A549 (cell line): ENCODE data around the gene CYB561D1. TPM values are rescaled to one million over a fixed set of nuclear protein-coding genes. Genes with fewer than 3 reads are reported as not detected.

Source experiments
- ATAC-seq, 2 experiments: fragments of 200-7000 bp in 1 of 2; fragments of >200 bp in 1 of 2; cut with Nextera tagmentation in 1 of 2; cut with Tn5 transposase in 1 of 2; 3 replicates each; pipeline versions ENCODE4 v1.8.0 to v1.9.1; 2018 to 2020; ENCODE audit warnings: mild to moderate bottlenecking in 1 of 2, moderate library complexity in 1 of 2
- CTCF ChIA-PET: fragments of 300-600 bp; sonication (Branson Sonifier 250); formaldehyde crosslinking; extraction: SDS; loops from one replicate; lab custom pipeline; 2021; ENCODE audit warnings: antibody characterized with exemption, inconsistent platforms; lab: Yijun Ruan, JAX
- POLR2A ChIA-PET: fragments of 350-600 bp; formaldehyde crosslinking; extraction: SDS; loops from one replicate; lab custom pipeline; 2021; ENCODE audit warnings: antibody characterized with exemption, inconsistent platforms; lab: Yijun Ruan, JAX
- DNase-seq, 2 experiments: peaks; one replicate each; pipeline versions ENCODE4 v3.0.0 to v3.0.0-alpha.2; 2011 to 2016; ENCODE audit warnings: low read depth in 1 of 2, low spot score in 1 of 2
- FAIRE-seq: peaks from 2 replicates; lab custom pipeline; 2011; peaks lifted over from hg19 to GRCh38; lab: Jason Lieb, UNC
- H3K27ac ChIP-seq, 2 experiments: fragments of >200 bp; sonication (Bioruptor Twin); formaldehyde crosslinking; 3 replicates each; pipeline ENCODE4 v1.5.1; 2016 to 2017
- H3K4me1 ChIP-seq: fragments of >200 bp; sonication (Bioruptor Twin); formaldehyde crosslinking; 3 replicates; pipeline ENCODE4 v1.6.1; 2016
- H3K4me2 ChIP-seq: fragments of >200 bp; sonication (Bioruptor Twin); formaldehyde crosslinking; 3 replicates; pipeline ENCODE4 v1.6.1; 2016
- H3K4me3 ChIP-seq: fragments of >200 bp; sonication (Bioruptor Twin); formaldehyde crosslinking; 3 replicates; pipeline ENCODE4 v1.5.1; 2016
- H3K9me3 ChIP-seq: fragments of >200 bp; sonication (Bioruptor Twin); formaldehyde crosslinking; 3 replicates; pipeline ENCODE4 v1.6.1; 2016
- BHLHE40 ChIP-seq: IDR thresholded peaks from 2 replicates; pipeline ENCODE4 v1.6.1; 2012; ENCODE audit warnings: low read depth, low read length, inconsistent platforms
- CBX2 ChIP-seq: fragments of 200-600 bp; sonication (generic); IDR thresholded peaks from 2 replicates; pipeline ENCODE4 v1.6.1; 2016; ENCODE audit warnings: low read depth, mild to moderate bottlenecking, borderline replicate concordance
- CHD4 ChIP-seq: fragments of 200-600 bp; sonication (generic); IDR thresholded peaks from 2 replicates; pipeline ENCODE4 v1.6.1; 2016; ENCODE audit warnings: antibody characterized with exemption, mild to moderate bottlenecking, borderline replicate concordance
- EHF ChIP-seq: fragments of 250-450 bp; sonication (Bioruptor Pico); IDR thresholded peaks from 2 replicates; pipeline ENCODE4 v1.5.0; 2020; ENCODE audit warnings: mild to moderate bottlenecking
- EP300 ChIP-seq, 2 experiments: fragments of >200 bp; sonication (Bioruptor Twin); formaldehyde crosslinking; IDR thresholded peaks; 2 replicates in 1 of 2; 3 replicates in 1 of 2; pipeline ENCODE4 v1.6.1; 2016 to 2017
- ESRRA ChIP-seq: fragments of 150-350 bp; IDR thresholded peaks from 2 replicates; pipeline ENCODE4 v1.6.1; 2014; ENCODE audit warnings: mild to moderate bottlenecking, low read length, borderline replicate concordance
- FOSB ChIP-seq: fragments of 250-450 bp; sonication (Bioruptor Pico); IDR thresholded peaks from 2 replicates; pipeline ENCODE4 v1.5.0; 2020; ENCODE audit warnings: mild to moderate bottlenecking, moderate library complexity
- FOSL2 ChIP-seq, 2 experiments: fragments of 450-650 bp in 1 of 2; fragments of >200 bp in 1 of 2; sonication (Bioruptor Twin) in 1 of 2; formaldehyde crosslinking; IDR thresholded peaks; 2 replicates each; pipeline versions ENCODE4 v1.5.0 to v1.6.1; 2016 to 2020; ENCODE audit warnings: mild to moderate bottlenecking in 1 of 2, moderate library complexity in 1 of 2
- GATA3 ChIP-seq: IDR thresholded peaks from 2 replicates; pipeline ENCODE4 v1.6.1; 2012; ENCODE audit warnings: borderline replicate concordance
- HOXA7 ChIP-seq: fragments of 250-450 bp; sonication (Bioruptor Pico); IDR thresholded peaks from 2 replicates; pipeline ENCODE4 v1.5.0; 2020; ENCODE audit warnings: mild to moderate bottlenecking, moderate library complexity
- HOXB13 ChIP-seq: fragments of 250-450 bp; sonication (Bioruptor Pico); IDR thresholded peaks from 2 replicates; pipeline ENCODE4 v1.5.0; 2020; ENCODE audit warnings: low read depth, mild to moderate bottlenecking, moderate library complexity
- JUNB ChIP-seq: fragments of >200 bp; sonication (Bioruptor Twin); formaldehyde crosslinking; IDR thresholded peaks from 2 replicates; pipeline ENCODE4 v1.6.1; 2016
- KDM1A ChIP-seq: fragments of 200-600 bp; sonication (generic); IDR thresholded peaks from 2 replicates; pipeline ENCODE4 v1.6.1; 2016; ENCODE audit warnings: low read depth, mild to moderate bottlenecking
- MAFK ChIP-seq: fragments of 450-650 bp; IDR thresholded peaks from 2 replicates; pipeline ENCODE4 v1.6.1; 2014; ENCODE audit not compliant: partially characterized antibody
- MAZ ChIP-seq: fragments of 150-350 bp; IDR thresholded peaks from 2 replicates; pipeline ENCODE4 v1.6.1; 2014; ENCODE audit warnings: antibody characterized with exemption, low read depth, low read length, borderline replicate concordance
- PHF8 ChIP-seq: fragments of 200-600 bp; sonication (generic); IDR thresholded peaks from 2 replicates; pipeline ENCODE4 v1.6.1; 2016; ENCODE audit warnings: low read depth, mild to moderate bottlenecking, antibody characterized with exemption, moderate library complexity, borderline replicate concordance
- POLR2AphosphoS2 ChIP-seq: conservative IDR thresholded peaks from 2 replicates; pipeline ENCODE4 v1.6.1; 2012; ENCODE audit warnings: low read length, improper control_type of control experiment, inconsistent platforms
- RCOR1 ChIP-seq: fragments of 150-350 bp; IDR thresholded peaks from 2 replicates; pipeline ENCODE4 v1.6.1; 2014; ENCODE audit warnings: antibody characterized with exemption, low read length, low read depth
- RFX5 ChIP-seq: fragments of 450-650 bp; IDR thresholded peaks from 2 replicates; pipeline ENCODE4 v1.7.1; 2014; ENCODE audit warnings: antibody characterized with exemption, mild to moderate bottlenecking, moderate library complexity
- RNF2 ChIP-seq: fragments of 200-600 bp; sonication (generic); IDR thresholded peaks from 2 replicates; pipeline ENCODE4 v1.6.1; 2016; ENCODE audit warnings: low read depth, mild to moderate bottlenecking, antibody characterized with exemption, moderate library complexity, borderline replicate concordance
- TP53 ChIP-seq: fragments of 250-450 bp; sonication (Bioruptor Pico); IDR thresholded peaks from 2 replicates; pipeline ENCODE4 v1.5.0; 2021; ENCODE audit warnings: mild to moderate bottlenecking, moderate library complexity
- ZC3H11A ChIP-seq: fragments of 450-650 bp; IDR thresholded peaks from 2 replicates; pipeline ENCODE4 v1.6.1; 2014; ENCODE audit warnings: antibody characterized with exemption, mild to moderate bottlenecking
- ZFP36 ChIP-seq: fragments of 450-650 bp; IDR thresholded peaks from 2 replicates; pipeline ENCODE4 v1.6.1; 2014; ENCODE audit warnings: borderline replicate concordance; ENCODE audit not compliant: partially characterized antibody
- ZNF302 ChIP-seq: fragments of 250-450 bp; sonication (Bioruptor Pico); IDR thresholded peaks from 2 replicates; pipeline ENCODE4 v1.9.0; 2021; ENCODE audit warnings: inconsistent platforms, mild to moderate bottlenecking, moderate library complexity
- ZSCAN20 ChIP-seq: fragments of 250-450 bp; sonication (Bioruptor Pico); IDR thresholded peaks from 2 replicates; pipeline ENCODE4 v1.8.0; 2022; ENCODE audit warnings: mild to moderate bottlenecking, moderate library complexity
- WGBS: methylation state at CpG from one replicate; pipeline ENCODE4 v1.1.6; 2017; ENCODE audit errors: missing lambda C conversion rate; 5-methylcytosine and 5-hydroxymethylcytosine counted together
- polyA plus RNA-seq, 4 experiments: library from polyadenylated mRNA; depleted of rRNA in 3 of 4; stranded (reverse); fragments of >200 nt; fragmentation: RNase III in 1 of 4; extraction: RNeasy Plus Mini Kit Qiagen cat#74134 plus additional on column Dnase treatment in 1 of 4; gene quantifications; 2 replicates in 3 of 4; 3 replicates in 1 of 4; pipeline ENCODE4 v1.2.3, GENCODE V29; 2011 to 2017
- TF ChIP-seq, protein P1 (sequence below): fragments of 250-450 bp; sonication (Bioruptor Pico); IDR thresholded peaks from 2 replicates; pipeline ENCODE4 v1.5.0; 2020; ENCODE audit warnings: low read depth, mild to moderate bottlenecking, moderate library complexity
- TF ChIP-seq, protein P2 (sequence below): IDR thresholded peaks from 2 replicates; pipeline ENCODE4 v1.6.1; 2012
- TF ChIP-seq, protein P3 (sequence below): IDR thresholded peaks from 2 replicates; pipeline ENCODE4 v1.6.1; 2012; ENCODE audit warnings: low read depth, borderline replicate concordance

CYB561D1 gene
- polyA plus RNA-seq, 2 of the 4 experiments (the other 2 are of a cell fraction) = 4.0 to 5.2 TPM

DNA sequence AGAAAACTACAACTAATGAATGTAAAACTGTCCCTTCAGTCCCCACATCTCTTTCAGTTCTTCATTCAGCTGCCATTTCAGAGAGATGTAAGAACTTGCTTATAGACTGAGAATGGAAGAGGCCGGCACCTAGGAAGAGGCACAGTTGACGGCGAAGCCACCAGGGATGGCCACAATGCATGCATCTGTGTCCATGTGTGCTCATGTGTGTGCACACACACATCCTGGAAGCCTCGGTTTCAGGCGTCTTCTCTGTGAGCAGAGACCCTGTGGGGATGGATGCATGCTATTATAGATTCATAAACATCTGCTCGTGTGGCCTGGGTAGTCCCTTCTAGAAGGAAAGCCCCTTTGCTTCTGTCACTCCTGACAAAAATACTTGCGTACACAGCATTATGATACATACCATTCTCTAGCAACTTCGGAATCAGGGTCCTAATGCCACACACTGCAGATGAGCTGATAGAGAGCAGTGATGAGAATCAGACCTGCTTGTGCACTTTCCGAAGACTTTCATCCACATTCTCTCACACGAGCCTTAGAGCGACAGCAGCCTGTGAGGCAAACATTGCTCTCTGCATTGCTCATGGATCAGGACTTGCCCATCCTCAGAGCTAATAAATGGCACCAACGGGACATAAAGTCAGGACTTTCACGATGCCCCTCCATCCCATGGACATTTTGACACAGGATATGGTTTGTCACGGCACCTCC lies 33.4 kb downstream of the CYB561D1 start:
- WGBS = 45% methylated on average over 12 of the region's 14 CpGs
- ChIA-PET POLR2A (no interaction called here), CTCF (interaction anchor here (7.8 to 21.4 kb wide), 3 partner anchors 15 to 35 kb away, joined by 143 to 749 read pairs (median 232); partner anchors contain the start of genes AMIGO1, ATXN7L2, CYB561D1 and GPR61)
- no peak overlapping the region for H3K27ac ChIP-seq
- DNase-seq = no peak
- H3K4me1 ChIP-seq = no peaks in the 10 kb centered on the region
- no peak for FAIRE-seq
- no peak overlapping the region for H3K4me3 ChIP-seq
- TF ChIP-seq KDM1A (no peak), MAFK (no peak), RCOR1 (no peak), CBX2 (no peak), GATA3 (no peak), ZNF302 (no peak), TP53 (CRISPR knock-in tag) (no peak), ZFP36 (no peak), RNF2 (no peak), HOXB13 (no peak)
- ATAC-seq = no peak
- no peak overlapping the region for H3K4me2 ChIP-seq
- H3K9me3 ChIP-seq = peaks cover 2% of the 10 kb centered on the region; the same call in 1 of the 3 replicates

DNA sequence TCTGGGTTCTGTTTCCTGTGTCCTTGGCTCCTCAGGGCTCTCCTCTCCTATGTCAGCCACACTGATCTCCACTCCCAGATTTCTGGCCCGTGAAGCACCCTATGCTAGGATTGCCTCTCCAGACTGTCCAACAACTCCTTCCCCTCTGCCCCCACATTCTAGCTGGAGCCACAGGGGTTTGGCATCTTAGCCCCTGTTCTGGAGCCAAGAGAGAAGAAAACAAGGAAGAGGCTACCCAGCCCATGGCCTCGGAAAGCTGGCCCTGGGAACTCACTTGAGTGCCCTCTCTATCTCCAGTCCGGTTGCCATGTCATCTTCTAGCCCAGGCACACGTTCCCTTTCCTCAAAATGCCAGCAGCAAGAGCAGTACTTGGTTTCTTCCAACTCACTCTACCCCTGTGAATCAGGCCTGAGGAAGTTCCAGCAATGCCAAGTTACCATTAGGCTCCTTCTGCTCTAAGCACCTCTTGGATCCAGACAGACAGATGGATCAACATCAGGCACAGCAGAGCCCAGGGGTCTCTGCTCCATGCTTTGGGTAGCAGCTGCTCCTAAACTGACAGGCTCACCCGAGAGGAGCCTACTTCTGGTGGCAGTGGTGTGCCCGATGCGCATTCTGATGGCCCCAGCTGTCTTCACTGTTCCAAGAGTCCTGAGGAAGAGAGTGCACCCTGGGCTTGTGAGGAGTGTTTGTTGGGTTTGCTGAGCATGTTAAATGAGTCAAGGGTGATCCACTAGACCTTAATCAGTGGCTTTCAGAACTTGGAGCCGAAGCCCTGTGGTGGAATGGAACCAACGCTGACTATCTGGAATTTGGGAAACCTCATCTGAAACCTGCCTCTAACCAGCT lies 34.2 kb downstream of the CYB561D1 start:
- Histone ChIP-seq H3K4me1 (peaks cover 4% of the 10 kb centered on the region; the same call in 2 of the 3 replicates), H3K4me2 (no peak overlapping the region), H3K4me3 (no peak overlapping the region), H3K27ac (no peak overlapping the region), H3K9me3 (peaks cover 2% of the 10 kb centered on the region; the same call in 1 of the 3 replicates)
- POLR2A ChIA-PET = interaction anchor here (1.3 kb wide), 1 partner anchor 34 kb away, joined by 3 read pairs; the partner anchor contains the start of gene CYB561D1
- TF ChIP-seq, protein P1, sequence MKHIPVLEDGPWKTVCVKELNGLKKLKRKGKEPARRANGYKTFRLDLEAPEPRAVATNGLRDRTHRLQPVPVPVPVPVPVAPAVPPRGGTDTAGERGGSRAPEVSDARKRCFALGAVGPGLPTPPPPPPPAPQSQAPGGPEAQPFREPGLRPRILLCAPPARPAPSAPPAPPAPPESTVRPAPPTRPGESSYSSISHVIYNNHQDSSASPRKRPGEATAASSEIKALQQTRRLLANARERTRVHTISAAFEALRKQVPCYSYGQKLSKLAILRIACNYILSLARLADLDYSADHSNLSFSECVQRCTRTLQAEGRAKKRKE = no peak
- TF ChIP-seq HOXB13 = no peak
- TF ChIP-seq KDM1A = no peak
- TF ChIP-seq FOSB (CRISPR knock-in tag) = no peak
- no peak for TF ChIP-seq POLR2AphosphoS2
- TF ChIP-seq EHF (CRISPR knock-in tag) = no peak
- TF ChIP-seq, protein P2, sequence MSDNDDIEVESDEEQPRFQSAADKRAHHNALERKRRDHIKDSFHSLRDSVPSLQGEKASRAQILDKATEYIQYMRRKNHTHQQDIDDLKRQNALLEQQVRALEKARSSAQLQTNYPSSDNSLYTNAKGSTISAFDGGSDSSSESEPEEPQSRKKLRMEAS = no peak
- ATAC-seq = no peak
- CTCF ChIA-PET = interaction anchor here (7.8 to 21.4 kb wide), 3 partner anchors 14 to 36 kb away, joined by 143 to 749 read pairs (median 232); partner anchors contain the start of genes AMIGO1, ATXN7L2, CYB561D1 and GPR61
- FAIRE-seq = no peak
- WGBS = 57% methylated on average over 5 of the region's 9 CpGs
- no peak for DNase-seq

DNA sequence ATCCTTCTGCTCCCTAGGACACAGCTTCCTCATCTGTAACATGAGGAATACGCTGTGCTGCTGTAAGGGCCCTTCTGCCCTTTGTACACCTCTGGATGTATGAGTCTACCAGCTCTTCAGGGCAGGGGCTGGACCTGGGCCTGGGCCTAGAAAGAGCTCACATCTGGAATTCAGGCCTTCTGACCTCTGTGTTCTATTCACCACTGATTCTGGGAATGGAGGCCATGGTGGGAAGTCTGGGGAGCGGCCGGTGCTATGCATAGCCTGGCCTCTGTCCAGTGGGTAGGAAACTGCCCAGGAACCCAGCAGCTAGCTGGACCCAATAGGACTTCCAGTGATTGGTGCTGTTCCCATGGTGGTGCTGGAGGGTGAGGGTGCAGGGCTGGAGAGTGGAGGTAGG lies 34.8 kb downstream of the CYB561D1 start:
- TF ChIP-seq, protein P3, sequence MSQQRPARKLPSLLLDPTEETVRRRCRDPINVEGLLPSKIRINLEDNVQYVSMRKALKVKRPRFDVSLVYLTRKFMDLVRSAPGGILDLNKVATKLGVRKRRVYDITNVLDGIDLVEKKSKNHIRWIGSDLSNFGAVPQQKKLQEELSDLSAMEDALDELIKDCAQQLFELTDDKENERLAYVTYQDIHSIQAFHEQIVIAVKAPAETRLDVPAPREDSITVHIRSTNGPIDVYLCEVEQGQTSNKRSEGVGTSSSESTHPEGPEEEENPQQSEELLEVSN = no peak
- TF ChIP-seq RFX5 = no peak
- no peak for TF ChIP-seq EP300 (IDR thresholded peaks at IDR 0.05)
- TF ChIP-seq JUNB = no peak
- no peak for TF ChIP-seq MAZ
- TF ChIP-seq FOSL2 (IDR thresholded peaks at IDR 0.05) = no peak
- no peak for TF ChIP-seq FOSL2 (CRISPR knock-in tag; IDR thresholded peaks at IDR 0.05)
- TF ChIP-seq ESRRA = no peak
- TF ChIP-seq RCOR1 = no peak
- no peak for TF ChIP-seq BHLHE40
- TF ChIP-seq HOXA7 = no peak
- no peak for TF ChIP-seq ZNF302
- TF ChIP-seq EHF (CRISPR knock-in tag) = no peak
- no peak for TF ChIP-seq ZSCAN20 (CRISPR knock-in tag)
- TF ChIP-seq PHF8 = no peak
- TF ChIP-seq ZC3H11A = no peak
- TF ChIP-seq POLR2AphosphoS2 = no peak
- no peak for TF ChIP-seq CHD4
- ATAC-seq = no peak
- Histone ChIP-seq H3K4me3 (no peak overlapping the region), H3K9me3 (peaks cover 2% of the 10 kb centered on the region; the same call in 1 of the 3 replicates), H3K4me1 (peaks cover 4% of the 10 kb centered on the region; the same call in 2 of the 3 replicates), H3K4me2 (no peak overlapping the region), H3K27ac (no peak overlapping the region)
- 89% methylated on average over 3 of the region's 3 CpGs for WGBS
- FAIRE-seq = no peak
- DNase-seq = no peak
- ChIA-PET POLR2A (interaction anchor here (1.3 kb wide), 1 partner anchor 35 kb away, joined by 3 read pairs; the partner anchor contains the start of gene CYB561D1), CTCF (interaction anchor here (7.8 to 21.4 kb wide), 3 partner anchors 14 to 37 kb away, joined by 143 to 749 read pairs (median 232); partner anchors contain the start of genes AMIGO1, ATXN7L2, CYB561D1 and GPR61)
